HG02759 (cell line): ENCODE measurements around the gene GNLY.

Experiments
- ATAC-seq: cut with Tn5 transposase; IDR thresholded peaks from one replicate; pipeline ENCODE4 v1.9.1; 2021; ENCODE audit warnings: mild to moderate bottlenecking, moderate library complexity; ENCODE audit not compliant: unreplicated experiment

The GNLY gene

DNA sequence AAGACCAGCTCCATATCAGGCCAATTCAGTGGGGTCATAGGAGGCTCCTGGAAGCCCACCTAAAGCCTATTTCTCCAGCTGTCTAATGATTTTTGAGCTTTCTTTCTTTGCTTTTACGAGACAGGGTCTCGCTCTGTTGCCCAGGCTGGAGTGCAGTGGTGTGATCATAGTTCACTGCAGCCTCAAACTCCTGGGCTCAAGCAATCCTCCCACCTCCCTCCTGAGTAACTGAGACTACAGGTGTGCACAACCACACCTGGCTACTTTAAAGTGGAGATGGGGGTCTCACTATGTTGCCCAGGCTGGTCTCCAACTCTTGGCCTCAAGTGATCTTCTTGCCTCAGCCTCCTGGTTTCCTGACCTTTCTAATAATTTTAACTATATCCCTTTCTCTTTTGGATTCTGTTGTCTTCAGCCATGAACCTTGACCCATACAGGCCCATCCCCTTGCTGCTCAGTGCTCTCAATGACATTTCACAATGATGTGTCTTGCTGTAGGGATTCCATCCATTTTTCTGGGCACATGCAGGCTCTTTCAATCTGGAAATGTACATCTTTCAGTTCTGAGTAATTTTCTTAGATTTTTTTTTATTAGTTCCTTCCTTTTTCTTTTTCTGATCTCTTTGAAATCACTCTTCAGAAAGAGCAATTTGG is 29.7 kb downstream of the GNLY start:
- ATAC-seq, result no peak

DNA sequence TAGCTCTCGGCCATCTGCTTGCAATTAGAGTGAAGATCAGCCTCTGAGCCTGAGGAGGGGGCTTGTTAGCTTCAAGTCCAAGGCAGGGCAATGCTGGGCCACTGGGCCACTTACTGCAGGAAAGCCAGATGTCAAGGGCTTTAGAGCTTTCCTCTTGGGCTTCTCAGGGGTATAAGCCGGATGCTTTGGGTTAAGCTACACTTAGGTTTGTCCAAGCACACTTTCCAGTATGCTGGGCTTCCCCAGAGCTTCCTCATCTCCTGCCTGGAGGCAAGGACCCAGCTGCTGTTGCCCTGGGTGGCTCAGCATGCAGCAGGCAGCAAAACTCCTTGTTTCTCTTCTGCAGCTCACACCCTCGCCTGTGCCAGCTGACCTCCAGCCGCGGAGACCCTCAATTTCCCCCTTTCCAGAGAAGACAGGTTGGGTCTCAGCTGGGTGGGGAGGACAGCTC is 30.6 kb downstream of the GNLY start:
- ATAC-seq, result no peak

DNA sequence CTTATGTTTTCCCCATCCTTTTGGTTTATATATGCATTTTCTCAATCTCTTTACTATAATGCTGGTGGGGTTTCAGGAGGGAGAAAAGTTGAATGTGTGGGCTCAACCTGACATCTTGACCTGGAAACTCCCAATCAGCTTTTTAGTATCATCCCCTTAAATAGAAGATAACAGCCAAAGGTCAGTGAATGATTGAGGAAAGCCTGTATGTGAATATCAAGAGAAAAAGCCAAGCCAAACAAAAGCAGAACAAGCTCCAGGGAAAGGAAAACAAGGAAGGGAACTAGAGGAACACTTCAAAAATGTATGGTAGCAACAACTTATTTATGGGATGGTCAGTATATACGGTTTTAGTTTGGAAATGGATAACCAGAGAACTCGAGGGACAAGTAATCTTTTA is 31.3 kb downstream of the GNLY start:
- no peak for ATAC-seq

DNA sequence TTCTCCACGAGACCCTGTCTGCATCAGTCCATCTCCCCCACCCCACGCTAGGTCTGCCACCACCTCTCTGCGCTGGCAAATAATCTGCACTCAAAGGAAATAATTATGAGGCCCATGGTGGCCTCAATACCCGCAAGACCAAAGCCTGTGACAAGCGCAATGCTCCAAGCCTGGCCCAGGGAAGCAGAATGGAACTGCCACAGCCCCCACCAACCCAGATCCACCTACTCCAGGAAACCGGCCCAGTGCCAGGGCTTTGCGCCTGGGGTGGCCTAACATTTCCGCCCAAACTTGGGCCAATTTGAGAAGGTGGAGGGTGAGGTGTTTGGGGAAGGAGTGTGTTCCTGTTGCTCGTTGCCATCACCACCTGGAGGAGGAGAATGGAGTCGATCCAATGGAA is 33.6 kb downstream of the GNLY start:
- ATAC-seq, result no peak

DNA sequence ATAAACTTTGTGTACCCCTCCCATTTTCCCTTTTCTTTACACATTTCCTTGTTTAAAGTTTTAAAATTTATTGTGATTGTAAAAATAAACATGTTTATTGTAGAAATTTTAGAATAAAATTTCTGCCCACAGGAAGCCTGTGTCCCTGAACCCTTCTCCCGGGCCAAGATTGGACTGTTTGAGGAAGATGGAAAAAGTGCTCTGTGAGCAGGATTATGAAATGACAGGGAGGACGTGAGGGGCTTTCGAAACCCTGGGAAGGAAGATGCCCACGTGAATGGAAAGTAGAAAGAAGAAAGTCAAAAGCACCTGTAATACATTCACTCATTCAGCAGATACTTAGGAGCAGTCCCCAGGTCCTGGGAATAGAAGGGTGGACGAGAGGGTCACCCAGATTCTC is 34.2 kb downstream of the GNLY start:
- no peak for ATAC-seq

DNA sequence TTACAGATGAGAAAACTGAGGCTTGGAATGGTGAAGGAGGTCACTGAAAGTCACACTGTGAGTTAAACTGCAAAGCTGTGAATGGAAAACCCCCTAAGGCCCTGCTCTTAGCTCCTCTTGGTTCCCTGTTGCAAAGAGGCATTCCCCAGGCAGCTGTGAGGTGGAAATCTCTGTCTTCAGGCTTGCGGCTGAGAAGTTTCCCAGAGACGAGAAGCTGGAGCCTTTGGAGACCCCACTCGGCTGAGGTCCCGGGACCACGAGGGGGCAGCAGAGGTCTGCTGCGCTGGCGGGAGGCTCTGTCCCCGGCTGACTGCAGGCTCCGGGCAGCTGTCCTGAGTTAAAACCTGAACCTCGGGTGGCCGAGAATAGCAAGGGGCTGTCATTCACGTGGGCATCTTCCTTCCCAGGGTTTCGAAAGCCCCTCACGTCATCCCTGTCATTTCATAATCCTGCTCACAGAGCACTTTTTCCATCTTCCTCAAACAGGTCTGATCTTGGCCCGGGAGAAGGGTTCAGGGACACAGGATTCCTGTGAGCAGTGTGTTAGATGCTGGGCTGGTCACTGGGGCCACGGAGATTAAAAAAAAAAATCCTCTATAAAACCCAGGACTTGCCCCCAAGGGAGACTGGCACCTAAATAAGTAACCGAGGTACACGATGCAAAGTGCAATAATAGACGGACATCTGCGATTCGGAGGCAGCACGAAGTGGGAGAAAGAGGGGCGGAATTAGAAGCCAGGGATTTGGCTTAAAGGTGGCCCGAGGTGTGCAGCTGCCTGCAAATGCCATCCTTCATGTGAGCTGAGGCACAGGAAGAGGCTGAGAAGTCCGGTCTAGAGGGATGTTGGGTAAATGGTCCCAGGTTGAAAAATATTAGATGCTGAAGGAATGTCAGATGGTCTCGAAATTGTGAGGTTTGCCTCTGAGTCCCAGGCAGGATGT is 35.0 kb downstream of the GNLY start:
- ATAC-seq, result peak; percentile 97

DNA sequence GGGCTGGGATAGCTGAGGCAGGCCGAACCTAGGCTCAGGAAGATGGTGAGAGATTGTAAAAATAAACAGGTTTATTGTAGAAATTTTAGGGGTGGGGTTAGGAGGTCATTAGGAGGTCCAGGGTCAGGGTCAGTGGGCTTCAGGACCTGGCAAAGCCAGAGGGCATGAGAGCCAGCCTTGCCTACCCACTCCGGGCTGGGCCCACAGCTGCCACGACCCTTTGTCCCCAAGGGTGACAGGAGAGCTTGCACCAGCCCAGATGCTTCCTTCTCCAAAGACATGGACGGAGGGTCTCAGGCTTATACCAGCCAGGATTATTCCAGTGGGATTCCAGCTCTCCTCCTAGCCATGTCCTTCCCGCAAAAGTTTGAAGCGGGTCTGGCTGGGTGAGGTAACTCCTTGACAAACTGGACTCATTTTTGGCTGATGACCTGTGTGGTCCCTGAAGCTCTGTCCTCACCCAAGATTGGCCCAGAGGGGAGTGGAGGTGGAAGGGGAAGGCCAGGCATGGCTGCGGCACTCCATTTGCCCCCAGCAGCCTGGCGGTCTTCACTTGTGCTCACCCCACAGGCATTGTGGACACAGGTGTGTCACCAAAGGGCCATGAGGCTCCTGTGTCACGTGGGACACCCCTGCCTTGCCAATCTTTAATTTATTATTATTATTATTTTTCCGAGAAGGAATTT is 35.8 kb downstream of the GNLY start:
- ATAC-seq, result no peak

DNA sequence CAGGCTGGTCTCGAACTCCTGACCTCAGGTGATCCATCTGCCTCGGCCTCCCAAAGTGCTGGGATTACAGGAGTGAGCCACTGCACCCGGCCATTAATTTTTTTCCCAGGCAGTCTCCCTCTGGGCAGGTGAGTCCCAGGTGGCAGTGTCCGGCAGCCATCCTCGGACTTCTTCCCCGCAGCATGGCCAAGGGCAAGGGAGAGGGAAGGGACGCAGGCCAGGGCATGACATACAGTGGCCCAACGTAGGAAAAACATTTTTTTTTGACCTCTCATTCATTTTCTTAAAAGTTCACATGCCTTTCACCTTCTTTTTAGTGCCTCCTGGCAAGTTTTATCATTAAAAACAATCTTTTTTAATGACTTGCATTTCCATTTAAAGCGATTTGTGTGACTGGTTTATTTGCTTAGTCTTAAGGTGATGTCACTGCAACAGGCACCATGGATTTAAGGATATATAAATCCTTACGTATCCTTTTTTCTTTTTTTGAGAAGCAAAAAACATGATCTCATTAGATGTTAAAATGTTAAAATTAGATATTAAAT is 36.6 kb downstream of the GNLY start:
- no peak for ATAC-seq

DNA sequence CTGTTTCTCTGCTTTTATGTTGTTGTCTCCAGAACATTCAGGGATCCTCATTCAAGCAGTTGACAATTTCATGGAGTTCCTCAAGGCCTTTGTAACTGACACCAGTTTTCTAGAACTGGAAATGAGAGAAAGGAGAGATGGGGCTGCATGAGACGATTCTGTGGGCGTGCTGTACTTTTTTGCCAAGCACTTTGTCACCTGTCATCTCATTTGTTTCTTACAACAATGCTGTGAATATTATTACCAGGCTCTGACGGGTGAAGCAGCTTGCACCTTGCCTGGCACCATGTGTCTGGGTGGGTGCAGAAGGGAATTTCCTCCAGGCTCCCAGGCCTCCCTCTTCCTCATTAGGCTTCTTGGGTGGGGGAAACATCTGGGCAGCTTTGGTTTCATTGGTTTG is 37.4 kb downstream of the GNLY start:
- no peak for ATAC-seq

DNA sequence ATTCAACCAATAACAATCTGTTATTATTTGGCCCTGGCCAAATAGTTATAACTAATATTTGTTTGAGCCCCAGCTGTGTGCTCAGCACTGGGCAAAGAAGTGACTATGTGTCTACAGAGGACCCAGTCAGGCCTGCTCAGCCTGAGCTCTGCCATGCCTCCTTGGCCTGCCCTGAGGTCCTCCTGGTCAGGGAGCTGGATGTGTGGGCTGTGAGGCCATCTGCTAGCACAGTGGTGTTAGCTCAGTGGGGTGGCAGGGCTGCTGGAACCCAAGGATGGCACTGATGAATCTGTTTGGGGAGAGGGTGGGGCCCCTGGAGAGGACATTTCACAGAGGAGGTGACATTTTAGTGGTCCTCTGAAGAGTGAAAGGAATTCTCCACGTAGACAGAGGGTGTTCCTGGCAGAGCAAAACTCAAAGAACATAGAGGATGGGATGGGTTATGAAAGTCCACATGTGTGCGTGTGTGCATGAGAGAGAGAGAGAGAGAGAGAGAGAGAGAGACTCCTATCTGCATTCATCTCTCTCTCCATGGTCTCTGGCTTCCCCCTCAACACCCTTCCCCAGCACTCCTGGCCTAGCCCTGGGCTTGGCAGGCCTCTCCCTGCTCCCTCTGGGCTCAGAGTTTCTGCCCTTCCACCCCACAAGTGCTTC is 38.4 kb downstream of the GNLY start:
- no peak for ATAC-seq

DNA sequence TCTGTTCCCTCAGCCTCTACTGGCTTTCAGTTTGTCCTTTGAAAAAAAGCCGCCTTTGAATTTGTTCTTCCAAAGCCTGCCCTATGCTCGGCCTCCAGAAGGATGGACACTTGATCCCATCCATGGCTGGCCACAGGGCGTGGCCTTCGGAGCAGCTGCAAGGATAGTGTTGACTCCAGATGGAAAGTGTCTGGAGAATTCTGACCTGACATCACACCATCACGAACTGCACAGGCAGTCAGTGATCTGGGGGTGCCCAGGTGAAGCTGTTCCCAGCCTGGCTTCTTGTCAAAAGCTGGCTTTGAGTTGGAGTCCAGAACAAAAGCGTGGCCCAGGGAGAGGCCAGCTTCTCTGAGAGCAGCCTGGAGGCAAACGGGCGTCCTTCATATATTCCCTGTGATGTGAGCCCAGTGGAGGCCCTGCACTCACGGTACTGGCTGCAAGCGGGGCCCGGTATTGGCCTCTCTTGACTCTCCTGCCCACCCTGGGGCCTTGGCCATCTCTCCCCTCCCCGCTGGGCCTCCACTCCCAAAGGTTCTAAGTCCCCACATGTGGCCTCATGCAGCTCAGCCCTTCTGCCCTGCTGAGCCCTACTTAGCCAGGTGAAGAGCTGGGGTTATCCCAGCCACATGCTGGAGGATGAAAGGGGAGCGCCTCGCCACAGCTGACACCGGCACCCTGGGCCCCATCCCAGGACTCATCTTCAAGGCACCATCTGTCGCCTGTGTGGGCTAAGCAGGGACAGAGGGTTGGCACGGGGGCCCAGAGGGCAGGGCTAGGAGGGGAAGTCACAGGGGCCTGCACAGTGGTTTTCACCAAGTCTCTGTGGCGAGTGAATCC is 39.2 kb downstream of the GNLY start:
- no peak for ATAC-seq

DNA sequence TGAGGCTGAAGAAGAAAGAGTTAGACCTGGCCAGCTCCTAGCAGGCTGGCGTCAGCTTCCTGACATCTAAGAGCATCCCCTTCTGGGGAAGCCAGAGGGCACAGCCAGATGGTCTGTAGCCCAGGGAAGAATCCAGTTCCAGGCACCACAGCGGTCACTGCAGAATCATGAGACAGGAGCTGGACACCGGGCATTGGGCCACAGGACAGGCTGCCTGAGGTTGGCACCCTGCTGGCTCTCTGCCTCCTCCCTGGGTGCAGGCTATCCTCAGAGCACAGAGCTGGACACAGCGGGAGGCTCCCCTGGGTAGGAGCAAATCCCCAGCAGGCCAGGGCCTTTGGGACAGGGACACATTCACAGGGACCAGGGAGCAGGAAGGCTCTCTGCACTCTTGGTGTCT is 39.9 kb downstream of the GNLY start:
- ATAC-seq, result no peak

DNA sequence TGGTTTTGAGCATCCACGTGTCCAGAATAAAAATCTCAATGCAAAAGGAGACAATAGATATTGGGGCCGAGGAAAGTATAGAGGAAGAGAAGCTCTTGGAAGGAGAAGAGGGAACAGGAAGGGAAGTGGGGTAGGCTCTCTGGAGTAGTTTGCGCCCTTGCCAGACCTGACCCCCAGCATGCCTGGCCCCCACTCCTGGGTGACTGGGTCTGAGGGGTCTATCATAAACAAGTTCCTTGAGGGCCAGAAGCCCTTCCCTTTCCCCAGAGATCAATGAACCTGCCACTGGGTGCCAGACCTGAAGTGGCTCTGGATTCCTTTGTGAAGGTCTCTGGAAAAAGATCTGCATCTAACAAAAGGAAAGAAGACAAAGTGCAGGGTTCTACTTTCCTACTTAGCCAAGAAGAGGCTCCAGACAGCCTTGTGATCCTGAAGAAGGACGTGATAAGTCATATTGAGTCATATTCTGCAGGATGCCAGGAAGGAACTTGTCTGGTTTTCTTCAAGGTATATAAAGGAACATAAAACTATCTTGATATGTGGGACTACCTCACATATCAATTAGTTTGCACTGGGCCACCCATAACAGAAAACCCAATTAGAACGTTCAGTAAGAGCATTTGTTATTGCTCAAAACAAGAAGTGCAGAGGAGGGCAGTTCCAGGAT is 40.9 kb downstream of the GNLY start:
- ATAC-seq, result no peak

DNA sequence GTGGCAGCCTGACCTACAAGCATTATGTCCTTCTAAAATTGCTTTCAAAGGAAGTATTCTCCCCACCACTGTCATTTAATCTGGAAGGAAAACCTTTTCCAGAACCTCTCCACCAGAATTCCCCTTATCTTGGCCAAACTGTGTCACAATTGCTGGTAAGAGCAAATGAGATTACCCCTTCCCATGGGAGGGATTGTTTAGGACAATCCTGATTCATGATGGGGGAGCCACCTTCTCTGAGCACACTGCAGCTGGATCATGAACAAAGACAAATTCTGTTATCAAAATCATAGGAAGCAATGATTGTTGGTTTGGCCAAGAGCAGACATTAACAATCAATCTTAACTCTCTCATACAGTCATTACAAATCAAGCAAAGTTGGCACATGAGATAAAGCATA is 41.5 kb downstream of the GNLY start:
- ATAC-seq, result no peak

DNA sequence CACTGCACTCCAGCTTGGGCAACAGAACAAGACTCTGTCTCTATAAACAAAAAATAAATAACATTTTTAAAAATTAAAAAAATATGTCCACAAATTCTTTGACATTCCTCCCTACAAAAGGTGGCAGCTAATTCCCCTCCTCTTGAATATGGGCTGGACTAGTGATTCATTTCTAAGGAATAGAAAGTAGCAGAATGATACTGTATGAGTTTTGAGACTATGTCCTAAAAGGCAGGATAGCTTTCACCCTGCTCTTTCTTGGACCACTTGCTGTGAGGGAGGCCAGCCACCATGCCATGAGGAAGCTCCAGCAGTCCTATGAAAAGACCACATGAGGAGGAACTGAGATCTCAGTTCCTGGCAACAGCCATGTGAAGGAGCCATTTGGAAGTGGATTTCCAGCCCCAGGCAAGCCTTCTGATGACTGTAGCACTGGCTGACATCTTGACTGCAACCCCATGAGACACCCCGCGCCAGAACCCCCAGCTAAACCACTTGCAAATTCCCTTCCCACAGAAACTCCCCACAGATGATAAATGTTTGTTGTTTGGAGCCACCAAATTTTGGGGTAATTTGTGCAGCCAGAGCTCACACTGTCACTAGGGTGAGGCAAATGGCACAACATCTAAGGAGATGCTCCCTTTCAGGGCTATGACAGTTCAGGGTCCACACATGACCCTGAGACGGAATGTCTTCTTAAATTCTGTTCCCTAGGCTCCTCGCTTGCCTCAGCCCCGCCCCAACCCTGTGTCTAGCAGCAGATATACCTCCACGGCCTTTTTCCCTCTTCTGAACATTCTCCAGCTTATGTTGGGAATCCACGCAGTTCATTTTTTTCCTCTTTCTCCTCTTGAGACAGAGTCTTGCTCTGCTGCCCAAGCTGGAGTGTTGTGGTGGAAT is 42.5 kb downstream of the GNLY start:
- no peak for ATAC-seq

DNA sequence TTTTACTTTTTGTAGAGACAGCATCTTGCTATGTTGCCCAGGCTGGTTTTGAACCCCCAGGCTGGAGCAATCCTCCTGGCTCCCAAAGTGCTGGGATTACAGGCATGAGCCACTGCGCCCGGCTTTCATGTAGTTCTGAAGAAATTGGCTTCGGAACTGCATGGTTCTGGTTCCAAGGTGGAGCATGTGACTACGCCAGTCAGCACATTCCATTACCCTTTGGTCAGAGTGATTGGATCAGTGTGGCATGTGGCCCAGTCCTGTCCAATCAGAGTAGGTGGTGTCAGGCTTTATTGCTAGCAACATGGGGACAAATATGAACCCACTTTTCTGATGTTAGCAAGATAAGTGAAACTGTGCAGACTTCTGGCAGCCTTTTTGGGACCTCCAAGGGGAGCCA is 43.3 kb downstream of the GNLY start:
- no peak for ATAC-seq

DNA sequence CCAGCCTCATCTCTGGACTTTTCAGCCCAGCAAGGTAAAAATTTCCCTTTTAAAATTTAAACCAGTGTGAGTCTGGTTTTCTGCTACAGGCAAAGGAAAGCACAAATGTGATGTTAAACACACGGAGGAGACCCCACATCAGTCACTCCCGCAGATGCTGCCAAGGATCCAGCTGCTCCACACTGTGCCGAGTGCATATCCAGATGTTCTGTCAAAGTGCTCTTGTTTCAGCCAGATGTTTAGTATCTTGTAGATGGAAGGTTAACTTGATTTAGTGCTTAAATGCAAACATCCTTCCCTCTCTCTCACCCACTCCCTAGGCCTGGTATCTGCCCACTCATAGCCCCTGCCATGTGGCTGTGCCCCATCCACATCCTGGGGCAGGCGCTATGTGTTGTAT is 43.8 kb downstream of the GNLY start:
- no peak for ATAC-seq

DNA sequence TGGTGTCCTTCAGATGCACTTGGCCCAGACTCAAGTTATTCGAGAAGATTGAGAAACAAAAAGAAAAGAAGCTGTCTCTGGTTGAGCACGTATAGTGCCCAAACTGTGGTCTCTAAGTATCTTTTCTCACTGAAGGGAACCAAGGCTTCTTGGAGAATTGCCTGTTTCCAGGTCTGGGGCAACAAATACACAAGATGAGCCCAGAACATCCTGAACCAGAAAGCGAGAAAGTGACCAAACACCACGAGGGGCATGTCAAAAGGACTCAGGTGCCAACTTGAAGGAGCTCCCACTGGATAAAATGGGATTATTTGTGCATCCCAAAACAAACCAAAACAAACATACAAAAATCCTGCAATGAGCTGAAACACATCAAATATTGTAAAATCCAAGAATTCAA is 46.0 kb downstream of the GNLY start:
- ATAC-seq, result no peak
